MM.1S (cell line): ENCODE results near the gene ELOVL2.

Experiments
- DNase-seq: peaks from one replicate; pipeline ENCODE4 v3.0.0-alpha.2; 2015
- H2AFZ ChIP-seq: fragments of 300-600 bp; sonication (generic); 2 replicates; pipeline ENCODE4 v1.6.0; 2016; ENCODE audit warnings: antibody characterized with exemption, low read length
- H3F3A ChIP-seq: fragments of 300-600 bp; sonication (generic); 2 replicates; pipeline ENCODE4 v1.6.1; 2016; ENCODE audit warnings: mild to moderate bottlenecking, antibody characterized with exemption, low read length, moderate library complexity, mixed read lengths; ENCODE audit not compliant: insufficient read depth
- H3K27ac ChIP-seq: fragments of 300-600 bp; sonication (generic); 2 replicates; pipeline ENCODE4 v1.5.1; 2016; ENCODE audit warnings: mild to moderate bottlenecking, low read length
- H3K27me3 ChIP-seq: fragments of 300-600 bp; sonication (generic); replicated peaks from 2 replicates; pipeline ENCODE4 v1.6.0; 2016; ENCODE audit warnings: low read length; ENCODE audit not compliant: insufficient read depth
- H3K36me3 ChIP-seq: fragments of 300-600 bp; sonication (generic); replicated peaks from 2 replicates; pipeline ENCODE4 v1.6.1; 2016; ENCODE audit warnings: mild to moderate bottlenecking, low read length, mixed read lengths; ENCODE audit not compliant: insufficient read depth
- H3K4me1 ChIP-seq: fragments of 300-600 bp; sonication (generic); 2 replicates; pipeline ENCODE4 v1.6.1; 2016; ENCODE audit warnings: low read length, mixed read lengths
- H3K4me2 ChIP-seq: fragments of 300-600 bp; sonication (generic); 2 replicates; pipeline ENCODE4 v1.6.0; 2016; ENCODE audit warnings: low read depth, low read length
- H3K4me3 ChIP-seq: fragments of 300-600 bp; sonication (generic); 2 replicates; pipeline ENCODE4 v1.5.1; 2016; ENCODE audit warnings: low read length, mixed read lengths
- H3K79me2 ChIP-seq: fragments of 300-600 bp; sonication (generic); 2 replicates; pipeline ENCODE4 v1.6.1; 2016; ENCODE audit warnings: mixed run types, low read length, mixed read lengths
- H3K9ac ChIP-seq: fragments of 300-600 bp; sonication (generic); 2 replicates; pipeline ENCODE4 v1.6.1; 2016; ENCODE audit warnings: low read length, mixed read lengths
- H3K9me2 ChIP-seq: fragments of 300-600 bp; sonication (generic); replicated peaks from 2 replicates; pipeline ENCODE4 v1.6.1; 2016; ENCODE audit warnings: mild to moderate bottlenecking, low read length, mixed read lengths; ENCODE audit not compliant: insufficient read depth
- H3K9me3 ChIP-seq: fragments of 300-600 bp; sonication (generic); replicated peaks from 2 replicates; pipeline ENCODE4 v1.6.1; 2016; ENCODE audit warnings: mild to moderate bottlenecking, low read length, mixed read lengths; ENCODE audit not compliant: insufficient read depth
- H4K20me1 ChIP-seq: fragments of 300-600 bp; sonication (generic); 2 replicates; pipeline ENCODE4 v1.6.1; 2016; ENCODE audit warnings: mild to moderate bottlenecking, low read length, moderate library complexity, mixed read lengths; ENCODE audit not compliant: insufficient read depth
- CTCF ChIP-seq: fragments of 300-600 bp; sonication (generic); IDR thresholded peaks from 2 replicates; pipeline ENCODE4 v1.5.1; 2016; ENCODE audit warnings: antibody characterized with exemption, low read length, mixed read lengths
- EZH2 ChIP-seq: fragments of 300-600 bp; sonication (generic); optimal IDR thresholded peaks from 2 replicates; pipeline ENCODE3; 2017; ENCODE audit warnings: low read depth, mild to moderate bottlenecking, antibody characterized with exemption, low read length, mixed read lengths
- EZH2phosphoT487 ChIP-seq: fragments of 300-600 bp; sonication (generic); IDR thresholded peaks from 2 replicates; pipeline ENCODE4 v1.6.1; 2018; ENCODE audit warnings: antibody characterized with exemption, low read length

The ELOVL2 gene

GRCh38 chr6:11076540-11076939 lies 32.4 kb upstream of the ELOVL2 start:
- H3K79me2 ChIP-seq = no peaks in the 10 kb centered on the region
- H3K27ac ChIP-seq = no peak overlapping the region
- H3K9me3 ChIP-seq = no peaks in the 10 kb centered on the region
- H3K9me2 ChIP-seq = no peaks in the 10 kb centered on the region
- TF ChIP-seq EZH2 = no peak
- H3F3A ChIP-seq = no peaks in the 10 kb centered on the region
- H3K4me3 ChIP-seq = no peak overlapping the region
- H3K4me2 ChIP-seq = no peak overlapping the region
- H3K4me1 ChIP-seq = no peaks in the 10 kb centered on the region
- no peaks in the 10 kb centered on the region for H3K36me3 ChIP-seq
- DNase-seq = no peak
- H3K27me3 ChIP-seq = no peaks in the 10 kb centered on the region
- H4K20me1 ChIP-seq = no peaks in the 10 kb centered on the region
- H2AFZ ChIP-seq = no peak overlapping the region
- H3K9ac ChIP-seq = no peak overlapping the region

- no peak for DNase-seq
- H3K4me2 ChIP-seq = no peak overlapping the region
- H3K27ac ChIP-seq = no peak overlapping the region
- H3K9ac ChIP-seq = no peak overlapping the region
- no peaks in the 10 kb centered on the region for H3K4me1 ChIP-seq
- TF ChIP-seq EZH2 (no peak), EZH2phosphoT487 (no peak), CTCF (no peak)
- H3K9me3 ChIP-seq = no peaks in the 10 kb centered on the region
- no peaks in the 10 kb centered on the region for H3K36me3 ChIP-seq
- no peaks in the 10 kb centered on the region for H3K9me2 ChIP-seq
- no peaks in the 10 kb centered on the region for H4K20me1 ChIP-seq
- H3K27me3 ChIP-seq = no peaks in the 10 kb centered on the region
- H3F3A ChIP-seq = no peaks in the 10 kb centered on the region
- H2AFZ ChIP-seq = no peak overlapping the region
- H3K79me2 ChIP-seq = no peaks in the 10 kb centered on the region
- no peak overlapping the region for H3K4me3 ChIP-seq
Observed at GRCh38 chr6:11072101-11072500, 28.0 kb upstream of the ELOVL2 start.

- Histone ChIP-seq H4K20me1 (no peaks in the 10 kb centered on the region), H3K9ac (no peak overlapping the region), H2AFZ (no peak overlapping the region), H3K9me3 (no peaks in the 10 kb centered on the region), H3K27me3 (no peaks in the 10 kb centered on the region), H3K4me1 (no peaks in the 10 kb centered on the region), H3K4me2 (no peak overlapping the region), H3K9me2 (no peaks in the 10 kb centered on the region), H3F3A (no peaks in the 10 kb centered on the region), H3K36me3 (no peaks in the 10 kb centered on the region), H3K4me3 (no peak overlapping the region), H3K27ac (no peak overlapping the region), H3K79me2 (no peaks in the 10 kb centered on the region)
- no peak for TF ChIP-seq EZH2phosphoT487
- TF ChIP-seq CTCF = no peak
- TF ChIP-seq EZH2 = no peak
- DNase-seq = no peak
Observed at GRCh38 chr6:11069760-11070159, 25.7 kb upstream of the ELOVL2 start.

GRCh38 chr6:11067348-11067747 lies 23.2 kb upstream of the ELOVL2 start:
- Histone ChIP-seq H4K20me1 (no peaks in the 10 kb centered on the region), H3K36me3 (no peaks in the 10 kb centered on the region), H3F3A (no peaks in the 10 kb centered on the region), H3K4me3 (no peak overlapping the region), H3K4me2 (no peak overlapping the region), H3K9me3 (no peaks in the 10 kb centered on the region), H3K9me2 (no peaks in the 10 kb centered on the region), H3K79me2 (no peaks in the 10 kb centered on the region), H2AFZ (no peak overlapping the region), H3K27me3 (no peaks in the 10 kb centered on the region), H3K9ac (no peak overlapping the region), H3K27ac (no peak overlapping the region), H3K4me1 (no peaks in the 10 kb centered on the region)
- DNase-seq = no peak
- TF ChIP-seq EZH2 = no peak
- TF ChIP-seq CTCF = no peak
- TF ChIP-seq EZH2phosphoT487 = no peak
